SU-DHL-6 (cell line): ENCODE results near the gene KLKB1.

ENCODE experiments used
- H2AFZ ChIP-seq: fragments of 200-600 bp; sonication (generic); 2 replicates; pipeline ENCODE4 v1.6.1; 2014; ENCODE audit warnings: low read depth, mild to moderate bottlenecking, moderate library complexity, mixed read lengths, antibody characterized with exemption, low read length; ENCODE audit not compliant: severe bottlenecking
- H3F3A ChIP-seq: fragments of 200-600 bp; shearing (Covaris generic); 2 replicates; pipeline ENCODE4 v1.6.0; 2016; ENCODE audit warnings: antibody characterized with exemption, mild to moderate bottlenecking; ENCODE audit not compliant: insufficient read depth
- H3K27ac ChIP-seq: fragments of 200-600 bp; sonication (generic); 2 replicates; pipeline ENCODE4 v1.5.1; 2016; ENCODE audit warnings: low read depth, mild to moderate bottlenecking, low read length, moderate library complexity, mixed read lengths
- H3K27me3 ChIP-seq: fragments of 200-600 bp; sonication (generic), shearing (Covaris generic); 2 replicates; pipeline ENCODE4 v1.6.0; 2014; ENCODE audit warnings: mild to moderate bottlenecking, low read length
- H3K36me3 ChIP-seq: fragments of 200-600 bp; sonication (generic); 2 replicates; pipeline ENCODE4 v1.6.1; 2014; ENCODE audit warnings: mild to moderate bottlenecking, low read length, mixed read lengths
- H3K4me2 ChIP-seq: fragments of 300-600, 200-600 bp; shearing (Covaris generic), sonication (generic); 2 replicates; pipeline ENCODE4 v1.6.0; 2014; ENCODE audit warnings: low read length, low read depth, mild to moderate bottlenecking; ENCODE audit not compliant: poor library complexity, severe bottlenecking
- H3K4me3 ChIP-seq: fragments of 200-600 bp; sonication (generic); 2 replicates; pipeline ENCODE4 v1.5.1; 2014; ENCODE audit warnings: antibody characterized with exemption, low read length, mild to moderate bottlenecking, mixed read lengths; ENCODE audit not compliant: insufficient read depth, poor library complexity, severe bottlenecking
- H3K79me2 ChIP-seq: fragments of 200-600 bp; sonication (generic); 2 replicates; pipeline ENCODE4 v1.6.1; 2014; ENCODE audit warnings: mild to moderate bottlenecking, low read length, moderate library complexity; ENCODE audit not compliant: insufficient read depth
- H3K9ac ChIP-seq: fragments of 200-600 bp; sonication (generic); 2 replicates; pipeline ENCODE4 v1.7.0; 2014; ENCODE audit warnings: mild to moderate bottlenecking, low read length
- H3K9me2 ChIP-seq: fragments of 200-600 bp; sonication (generic); replicated peaks from 2 replicates; pipeline ENCODE4 v1.6.1; 2014; ENCODE audit warnings: low read length; ENCODE audit not compliant: insufficient read depth
- H3K9me3 ChIP-seq: fragments of 200-600 bp; sonication (generic); 2 replicates; pipeline ENCODE4 v1.6.1; 2014; ENCODE audit warnings: low read length, mixed read lengths; ENCODE audit not compliant: insufficient read depth
- H4K20me1 ChIP-seq: fragments of 200-600 bp; sonication (generic); 2 replicates; pipeline ENCODE4 v1.6.1; 2014; ENCODE audit warnings: low read depth, mild to moderate bottlenecking, antibody characterized with exemption, low read length, moderate library complexity, mixed read lengths
- EZH2phosphoT487 ChIP-seq: fragments of 200-600 bp; sonication (generic), shearing (Covaris generic); conservative IDR thresholded peaks from 2 replicates; pipeline ENCODE4 v1.6.1; 2018; ENCODE audit warnings: mild to moderate bottlenecking, antibody characterized with exemption, low read length, moderate library complexity, mixed read lengths
- TF ChIP-seq, protein P1 (sequence below): fragments of 200-600 bp; sonication (generic); IDR thresholded peaks from one replicate; pipeline ENCODE4 v1.5.1; 2017; ENCODE audit warnings: antibody characterized with exemption, mild to moderate bottlenecking, low read length, moderate library complexity; ENCODE audit not compliant: insufficient read depth, poor library complexity, severe bottlenecking

The KLKB1 gene

DNA sequence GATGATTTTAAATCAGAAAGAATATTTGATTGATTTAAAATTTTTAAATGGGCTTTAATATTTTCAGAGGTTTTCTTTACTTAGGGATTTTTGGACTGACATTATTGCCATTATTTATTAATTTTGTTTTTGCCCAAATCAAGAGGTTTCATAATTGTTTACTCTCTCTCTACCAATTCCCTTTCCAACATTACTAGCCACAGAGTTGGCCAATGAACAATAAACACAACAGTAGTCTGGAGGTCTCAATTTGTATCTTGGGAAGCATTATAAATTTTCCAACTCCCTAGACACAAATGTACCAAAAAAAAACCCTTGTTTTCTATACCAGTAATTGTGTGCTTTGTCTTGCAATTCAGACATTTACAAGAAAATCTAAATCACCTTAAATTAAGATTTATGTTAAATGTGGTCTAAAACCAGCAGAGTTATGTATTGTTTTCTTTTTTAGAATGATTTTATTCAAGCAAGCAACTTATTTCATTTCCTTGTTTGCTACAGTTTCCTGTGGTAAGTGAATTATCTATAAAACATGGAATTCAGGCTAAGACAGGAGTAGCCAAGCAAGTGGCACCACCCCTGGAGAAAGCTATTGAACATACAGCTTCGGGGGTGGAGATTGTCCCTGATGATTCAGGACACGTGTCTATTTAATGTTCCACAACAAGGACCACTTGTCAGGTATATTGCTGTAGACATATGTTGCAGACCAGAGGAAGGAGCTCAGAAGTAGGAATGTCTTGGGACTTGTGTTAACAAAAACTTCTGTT lies 622 bp downstream of the KLKB1 start:
- TF ChIP-seq, protein P1, sequence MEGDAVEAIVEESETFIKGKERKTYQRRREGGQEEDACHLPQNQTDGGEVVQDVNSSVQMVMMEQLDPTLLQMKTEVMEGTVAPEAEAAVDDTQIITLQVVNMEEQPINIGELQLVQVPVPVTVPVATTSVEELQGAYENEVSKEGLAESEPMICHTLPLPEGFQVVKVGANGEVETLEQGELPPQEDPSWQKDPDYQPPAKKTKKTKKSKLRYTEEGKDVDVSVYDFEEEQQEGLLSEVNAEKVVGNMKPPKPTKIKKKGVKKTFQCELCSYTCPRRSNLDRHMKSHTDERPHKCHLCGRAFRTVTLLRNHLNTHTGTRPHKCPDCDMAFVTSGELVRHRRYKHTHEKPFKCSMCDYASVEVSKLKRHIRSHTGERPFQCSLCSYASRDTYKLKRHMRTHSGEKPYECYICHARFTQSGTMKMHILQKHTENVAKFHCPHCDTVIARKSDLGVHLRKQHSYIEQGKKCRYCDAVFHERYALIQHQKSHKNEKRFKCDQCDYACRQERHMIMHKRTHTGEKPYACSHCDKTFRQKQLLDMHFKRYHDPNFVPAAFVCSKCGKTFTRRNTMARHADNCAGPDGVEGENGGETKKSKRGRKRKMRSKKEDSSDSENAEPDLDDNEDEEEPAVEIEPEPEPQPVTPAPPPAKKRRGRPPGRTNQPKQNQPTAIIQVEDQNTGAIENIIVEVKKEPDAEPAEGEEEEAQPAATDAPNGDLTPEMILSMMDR: no peak
- TF ChIP-seq EZH2phosphoT487: no peak

DNA sequence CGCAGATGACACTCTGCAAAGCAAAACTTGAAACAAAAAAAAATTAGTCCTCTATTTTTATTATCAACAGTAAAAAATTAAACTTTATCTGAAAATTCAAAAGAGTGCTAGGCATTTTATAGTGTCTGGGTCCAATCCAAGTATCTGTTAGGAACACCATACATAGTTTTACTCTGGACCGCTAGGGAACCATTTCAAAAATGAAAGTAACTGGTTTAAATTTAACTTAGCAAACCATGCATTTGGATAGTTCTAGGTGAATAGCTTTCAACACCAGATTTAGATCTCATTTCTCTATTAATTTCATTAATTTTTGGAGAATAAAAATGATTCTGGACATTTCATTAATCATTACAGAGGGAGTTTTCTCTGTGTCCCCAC lies 1.2 kb downstream of the KLKB1 start:
- no peaks in the 10 kb centered on the region for H3K36me3 ChIP-seq
- H3K9ac ChIP-seq: no peak overlapping the region
- no peaks in the 10 kb centered on the region for H4K20me1 ChIP-seq
- H3K79me2 ChIP-seq: no peaks in the 10 kb centered on the region
- no peaks in the 10 kb centered on the region for H3K9me2 ChIP-seq
- no peak overlapping the region for H3K4me3 ChIP-seq
- TF ChIP-seq EZH2phosphoT487: no peak
- TF ChIP-seq, protein P1: no peak
- no peaks in the 10 kb centered on the region for H3K9me3 ChIP-seq
- no peaks in the 10 kb centered on the region for H3F3A ChIP-seq
- H2AFZ ChIP-seq: no peak overlapping the region
- H3K27me3 ChIP-seq: no peaks in the 10 kb centered on the region
- no peak overlapping the region for H3K4me2 ChIP-seq
- H3K27ac ChIP-seq: no peak overlapping the region

More for the DNA sequence above, 622 bp downstream of the KLKB1 start:
- no peaks in the 10 kb centered on the region for H4K20me1 ChIP-seq
- H3K4me2 ChIP-seq: no peak overlapping the region
- no peaks in the 10 kb centered on the region for H3F3A ChIP-seq
- no peaks in the 10 kb centered on the region for H3K9me2 ChIP-seq
- H3K27me3 ChIP-seq: no peaks in the 10 kb centered on the region
- no peak overlapping the region for H3K4me3 ChIP-seq
- no peak overlapping the region for H3K9ac ChIP-seq
- no peaks in the 10 kb centered on the region for H3K79me2 ChIP-seq
- no peak overlapping the region for H3K27ac ChIP-seq
- no peaks in the 10 kb centered on the region for H3K36me3 ChIP-seq
- no peak overlapping the region for H2AFZ ChIP-seq
- no peaks in the 10 kb centered on the region for H3K9me3 ChIP-seq

DNA sequence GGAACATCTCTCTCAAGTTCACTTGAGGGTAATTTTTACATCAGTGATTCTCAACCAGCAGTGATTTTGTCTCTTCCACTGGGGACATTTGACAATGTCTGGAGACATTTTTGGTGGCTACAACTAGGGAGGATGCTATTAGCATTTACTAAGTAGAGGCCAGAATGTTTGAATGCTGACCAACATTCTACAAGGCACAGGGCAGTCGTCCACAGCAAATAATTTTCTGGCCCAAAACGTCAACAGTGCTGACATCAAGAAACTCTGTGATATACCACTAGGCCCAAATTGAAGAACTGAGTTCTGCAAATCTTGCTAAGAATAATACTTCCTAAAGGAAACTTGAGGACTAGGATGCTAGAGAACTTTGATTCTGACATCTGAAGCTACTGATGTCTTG lies 7.1 kb downstream of the KLKB1 start:
- no peak overlapping the region for H3K27ac ChIP-seq
- H4K20me1 ChIP-seq: no peaks in the 10 kb centered on the region
- H3K4me3 ChIP-seq: no peak overlapping the region
- H3K79me2 ChIP-seq: no peaks in the 10 kb centered on the region
- H3K9ac ChIP-seq: no peak overlapping the region
- H3F3A ChIP-seq: no peaks in the 10 kb centered on the region
- H2AFZ ChIP-seq: no peak overlapping the region
- TF ChIP-seq, protein P1: no peak
- TF ChIP-seq EZH2phosphoT487: no peak
- H3K36me3 ChIP-seq: no peaks in the 10 kb centered on the region
- H3K4me2 ChIP-seq: no peak overlapping the region
- H3K27me3 ChIP-seq: no peaks in the 10 kb centered on the region
- no peaks in the 10 kb centered on the region for H3K9me2 ChIP-seq
- no peaks in the 10 kb centered on the region for H3K9me3 ChIP-seq
